D721Med (cell line): ENCODE results near the gene KLK7.

Experiments used
- DNase-seq: peaks from one replicate; pipeline ENCODE4 v3.0.0; 2011; ENCODE audit warnings: low spot score; ENCODE audit not compliant: insufficient read length
- FAIRE-seq: peaks from 2 replicates; lab custom pipeline; 2011; peaks lifted over from hg19 to GRCh38; lab: Jason Lieb, UNC
- TF ChIP-seq, protein P1 (sequence below): IDR thresholded peaks from 2 replicates; pipeline ENCODE4 v1.5.1; 2012; ENCODE audit warnings: mild to moderate bottlenecking, control low read depth; ENCODE audit not compliant: insufficient read depth; ENCODE audit errors: missing control alignments

Gene KLK7

DNA sequence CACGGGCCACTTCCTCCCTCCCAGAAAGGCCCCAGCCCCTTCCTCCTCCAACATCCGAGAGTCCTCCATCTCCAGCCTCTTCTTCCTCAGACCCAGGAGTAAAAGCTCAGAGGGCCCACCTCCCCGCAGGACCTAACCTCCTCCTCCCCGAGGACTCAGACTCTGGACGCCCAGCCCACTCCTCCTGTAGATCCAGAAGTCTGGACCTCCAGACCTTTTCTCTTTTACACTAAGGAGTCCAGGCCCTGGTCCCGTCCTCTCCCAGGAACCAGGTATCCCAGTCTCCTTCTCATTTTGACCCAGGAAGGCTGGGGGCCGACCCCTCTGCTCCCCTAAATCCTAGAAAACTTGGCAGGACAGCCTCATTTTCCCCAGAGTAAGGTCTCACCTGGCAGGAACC lies 19.6 kb upstream of the KLK7 start:
- DNase-seq (no peak), FAIRE-seq (no peak)
- TF ChIP-seq, protein P1, sequence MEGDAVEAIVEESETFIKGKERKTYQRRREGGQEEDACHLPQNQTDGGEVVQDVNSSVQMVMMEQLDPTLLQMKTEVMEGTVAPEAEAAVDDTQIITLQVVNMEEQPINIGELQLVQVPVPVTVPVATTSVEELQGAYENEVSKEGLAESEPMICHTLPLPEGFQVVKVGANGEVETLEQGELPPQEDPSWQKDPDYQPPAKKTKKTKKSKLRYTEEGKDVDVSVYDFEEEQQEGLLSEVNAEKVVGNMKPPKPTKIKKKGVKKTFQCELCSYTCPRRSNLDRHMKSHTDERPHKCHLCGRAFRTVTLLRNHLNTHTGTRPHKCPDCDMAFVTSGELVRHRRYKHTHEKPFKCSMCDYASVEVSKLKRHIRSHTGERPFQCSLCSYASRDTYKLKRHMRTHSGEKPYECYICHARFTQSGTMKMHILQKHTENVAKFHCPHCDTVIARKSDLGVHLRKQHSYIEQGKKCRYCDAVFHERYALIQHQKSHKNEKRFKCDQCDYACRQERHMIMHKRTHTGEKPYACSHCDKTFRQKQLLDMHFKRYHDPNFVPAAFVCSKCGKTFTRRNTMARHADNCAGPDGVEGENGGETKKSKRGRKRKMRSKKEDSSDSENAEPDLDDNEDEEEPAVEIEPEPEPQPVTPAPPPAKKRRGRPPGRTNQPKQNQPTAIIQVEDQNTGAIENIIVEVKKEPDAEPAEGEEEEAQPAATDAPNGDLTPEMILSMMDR: no peak

DNA sequence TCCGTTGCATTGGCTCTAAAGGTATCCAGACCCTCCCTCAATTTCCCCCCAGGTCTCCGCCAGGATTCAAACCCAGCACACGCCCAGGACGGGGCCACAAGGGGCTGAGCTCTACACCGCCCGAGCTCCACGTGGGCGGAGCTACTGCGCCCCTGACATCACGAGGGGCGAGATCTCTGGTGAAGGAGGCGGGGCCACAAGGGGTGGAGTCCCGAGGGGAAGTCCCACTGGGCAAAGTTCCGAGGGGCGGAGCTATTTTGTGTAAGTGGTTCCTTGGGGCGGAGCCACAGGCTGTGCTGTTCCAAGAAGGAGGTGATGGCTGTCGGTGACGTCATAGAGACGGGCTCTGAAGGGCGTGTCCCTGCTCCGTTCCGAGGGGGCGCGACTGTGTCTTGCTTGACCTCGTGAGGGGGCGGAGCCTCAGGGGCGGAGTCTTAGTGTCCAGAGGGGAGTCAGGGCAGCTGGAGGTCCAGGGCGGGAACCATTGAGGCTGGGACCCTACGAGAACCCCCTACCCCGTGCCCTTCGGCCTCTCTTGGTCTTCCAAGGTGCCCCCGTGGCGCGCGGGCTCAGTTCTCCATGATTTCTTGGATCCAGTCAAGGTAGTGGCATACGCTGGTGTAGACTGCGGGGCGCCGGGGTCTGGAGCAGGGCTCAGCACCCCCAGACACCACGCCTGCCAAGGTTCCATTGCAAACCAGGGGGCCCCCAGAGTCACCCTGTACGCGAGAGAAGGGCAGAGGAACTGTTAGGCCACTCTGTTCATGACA lies 19.0 kb upstream of the KLK7 start:
- TF ChIP-seq, protein P1: no peak
- FAIRE-seq: no peak
- DNase-seq: no peak

DNA sequence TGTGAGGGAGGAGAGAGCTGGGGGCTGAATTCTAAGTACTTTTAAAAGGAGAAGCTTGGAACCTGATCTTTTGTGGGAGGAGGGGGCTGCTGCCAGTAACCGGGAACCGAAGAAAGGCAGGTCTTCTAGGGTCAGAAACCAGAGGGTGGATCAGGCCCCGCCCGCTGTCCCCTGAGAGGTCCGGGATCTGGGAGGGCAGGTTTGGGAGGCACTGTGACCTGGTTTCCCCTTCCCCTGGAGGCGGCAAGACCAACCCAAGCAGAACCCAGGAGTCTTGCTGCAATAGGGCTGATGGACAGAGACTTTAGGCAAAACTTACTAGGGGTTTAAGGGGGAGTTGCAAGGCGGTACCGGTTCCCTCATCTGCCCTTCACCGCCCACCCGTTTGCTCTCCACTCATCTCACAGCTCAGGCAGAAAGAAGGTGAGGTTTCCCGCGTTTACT lies 18.4 kb upstream of the KLK7 start:
- DNase-seq (no peak), FAIRE-seq (no peak)
- TF ChIP-seq, protein P1: no peak

DNA sequence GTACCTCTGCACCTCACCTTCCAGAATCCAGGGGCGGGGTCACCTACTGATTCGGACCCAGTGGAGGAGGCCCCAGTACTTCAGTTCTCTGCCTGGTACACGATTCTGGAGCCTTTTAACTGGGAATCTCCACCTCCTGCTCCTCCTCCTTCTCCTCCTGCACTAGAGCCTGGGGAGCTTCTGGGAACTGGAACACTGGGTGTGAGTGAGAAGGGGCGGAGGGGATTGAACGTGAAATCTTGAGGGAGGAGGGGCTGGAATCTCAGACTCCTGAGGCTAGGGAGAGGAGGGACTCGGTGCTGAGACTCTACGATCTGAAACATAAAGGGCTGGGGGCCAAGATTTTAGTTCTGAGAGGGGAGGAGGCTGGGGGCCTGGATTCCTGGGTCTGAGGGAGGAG lies 17.8 kb upstream of the KLK7 start, which contains the start of gene KLK8:
KLK8 (minus strand) TSS at position 90 of the 400 bp plus-strand sequence. CDS start 437 bp downstream, outside the sequence.
- FAIRE-seq: no peak
- DNase-seq: no peak
- TF ChIP-seq, protein P1: no peak

- TF ChIP-seq, protein P1: no peak
- FAIRE-seq (no peak), DNase-seq (no peak)
Observed at GRCh38 chr19:51000981-51001380, 17.3 kb upstream of the KLK7 start.

DNA sequence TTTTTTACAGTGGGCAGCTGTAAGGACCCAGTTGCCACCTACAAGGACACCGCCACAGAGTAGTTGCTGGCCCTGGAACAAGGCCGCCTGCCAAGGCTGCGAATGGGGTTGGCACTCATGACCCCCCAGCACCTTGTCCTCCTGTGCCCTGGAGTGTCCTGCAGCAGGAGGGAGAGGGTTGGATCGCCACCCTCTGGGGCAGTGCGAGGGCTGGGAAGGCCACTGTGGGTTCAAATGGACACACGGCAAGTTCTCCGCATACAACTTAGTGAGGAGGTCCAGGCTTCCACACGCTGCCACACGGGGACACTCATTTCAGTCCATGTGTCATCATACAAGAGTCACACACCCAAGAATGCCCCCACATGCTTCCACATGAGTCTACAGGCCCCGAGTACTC lies 16.7 kb upstream of the KLK7 start:
- DNase-seq (no peak), FAIRE-seq (no peak)
- TF ChIP-seq, protein P1: no peak

DNA sequence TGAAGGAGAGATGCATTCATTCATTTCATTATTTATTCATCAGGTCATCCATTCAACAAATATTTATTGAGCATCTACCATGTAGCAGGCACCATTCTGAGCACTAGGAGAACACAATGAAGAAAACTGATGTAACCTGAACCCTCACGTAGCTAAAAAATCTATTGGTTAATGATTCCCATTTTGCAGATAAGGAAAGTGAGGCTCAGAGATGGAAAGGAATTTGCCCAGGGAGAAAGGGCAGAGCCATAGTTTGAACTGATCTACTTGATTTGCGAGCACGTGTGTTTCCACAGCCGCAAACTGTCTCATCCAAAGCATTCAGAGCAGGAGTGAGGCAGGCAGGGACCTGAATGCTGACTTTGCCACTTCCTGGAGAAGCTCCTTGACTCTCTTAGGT lies 15.0 kb upstream of the KLK7 start:
- FAIRE-seq: no peak
- TF ChIP-seq, protein P1: no peak
- no peak for DNase-seq
